Fibroblast of mammary gland (primary cell): ENCODE results near the gene JMJD1C.

Experiments used
- DNase-seq: peaks from one replicate; pipeline ENCODE4 v3.0.0-alpha.2; 2010; ENCODE audit warnings: low read depth
- H3K4me3 ChIP-seq: 2 replicates; pipeline ENCODE4 v1.5.1; 2011; ENCODE audit warnings: low read depth, mild to moderate bottlenecking, low read length, moderate library complexity; ENCODE audit not compliant: control insufficient read depth
- CTCF ChIP-seq: conservative IDR thresholded peaks from 2 replicates; pipeline ENCODE4 v1.5.1; 2011; ENCODE audit warnings: low read depth, low read length, inconsistent platforms; ENCODE audit not compliant: control insufficient read depth, insufficient read depth

JMJD1C gene, protein sequence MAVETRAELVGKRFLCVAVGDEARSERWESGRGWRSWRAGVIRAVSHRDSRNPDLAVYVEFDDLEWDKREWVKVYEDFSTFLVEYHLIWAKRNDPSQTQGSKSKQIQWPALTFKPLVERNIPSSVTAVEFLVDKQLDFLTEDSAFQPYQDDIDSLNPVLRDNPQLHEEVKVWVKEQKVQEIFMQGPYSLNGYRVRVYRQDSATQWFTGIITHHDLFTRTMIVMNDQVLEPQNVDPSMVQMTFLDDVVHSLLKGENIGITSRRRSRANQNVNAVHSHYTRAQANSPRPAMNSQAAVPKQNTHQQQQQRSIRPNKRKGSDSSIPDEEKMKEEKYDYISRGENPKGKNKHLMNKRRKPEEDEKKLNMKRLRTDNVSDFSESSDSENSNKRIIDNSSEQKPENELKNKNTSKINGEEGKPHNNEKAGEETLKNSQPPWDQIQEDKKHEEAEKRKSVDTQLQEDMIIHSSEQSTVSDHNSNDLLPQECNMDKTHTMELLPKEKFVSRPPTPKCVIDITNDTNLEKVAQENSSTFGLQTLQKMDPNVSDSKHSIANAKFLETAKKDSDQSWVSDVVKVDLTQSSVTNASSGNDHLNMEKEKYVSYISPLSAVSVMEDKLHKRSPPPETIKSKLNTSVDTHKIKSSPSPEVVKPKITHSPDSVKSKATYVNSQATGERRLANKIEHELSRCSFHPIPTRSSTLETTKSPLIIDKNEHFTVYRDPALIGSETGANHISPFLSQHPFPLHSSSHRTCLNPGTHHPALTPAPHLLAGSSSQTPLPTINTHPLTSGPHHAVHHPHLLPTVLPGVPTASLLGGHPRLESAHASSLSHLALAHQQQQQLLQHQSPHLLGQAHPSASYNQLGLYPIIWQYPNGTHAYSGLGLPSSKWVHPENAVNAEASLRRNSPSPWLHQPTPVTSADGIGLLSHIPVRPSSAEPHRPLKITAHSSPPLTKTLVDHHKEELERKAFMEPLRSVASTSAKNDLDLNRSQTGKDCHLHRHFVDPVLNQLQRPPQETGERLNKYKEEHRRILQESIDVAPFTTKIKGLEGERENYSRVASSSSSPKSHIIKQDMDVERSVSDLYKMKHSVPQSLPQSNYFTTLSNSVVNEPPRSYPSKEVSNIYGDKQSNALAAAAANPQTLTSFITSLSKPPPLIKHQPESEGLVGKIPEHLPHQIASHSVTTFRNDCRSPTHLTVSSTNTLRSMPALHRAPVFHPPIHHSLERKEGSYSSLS (N-terminal part only)

DNA sequence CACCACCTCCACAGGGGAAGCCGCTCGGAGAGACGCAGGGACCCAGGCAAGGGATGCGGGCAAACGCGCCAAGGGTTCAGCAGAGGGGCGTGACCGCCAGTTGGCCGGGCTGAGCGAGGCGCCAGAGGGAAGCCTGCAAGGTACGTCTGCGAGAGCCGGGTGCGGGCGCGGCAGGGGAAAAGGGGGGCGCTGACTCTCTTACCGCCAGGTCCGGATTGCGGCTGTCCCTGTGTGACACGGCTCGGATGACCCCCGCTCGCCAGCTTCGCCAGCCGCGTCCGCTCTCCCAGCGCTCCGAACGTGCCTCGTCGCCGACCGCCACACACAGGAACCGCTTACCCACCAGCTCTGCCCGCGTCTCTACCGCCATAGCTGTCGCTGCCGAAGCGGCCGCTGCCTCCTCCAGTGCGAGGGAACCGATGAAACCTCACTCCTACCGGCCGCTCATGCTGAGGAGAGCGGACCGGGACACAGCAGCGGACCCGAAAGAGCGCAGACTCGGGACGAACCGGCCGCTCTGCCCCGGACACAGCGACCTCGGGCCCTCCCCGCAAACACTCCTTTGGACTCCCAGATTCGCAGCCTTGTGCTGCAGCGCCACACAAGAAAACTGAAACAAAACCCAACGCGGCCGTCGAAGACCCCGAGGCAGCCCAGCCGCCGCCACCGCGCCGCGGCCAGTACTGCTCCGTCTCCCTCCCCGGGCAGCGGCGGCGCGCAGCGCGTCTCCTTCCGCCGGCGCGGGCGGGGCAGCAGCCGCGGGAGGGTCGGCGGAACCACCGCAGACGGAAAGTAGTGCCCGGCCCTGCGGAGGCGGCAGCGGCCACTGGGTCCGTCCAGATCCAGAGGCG is at the start of gene JMJD1C:
TSS of gene JMJD1C (minus strand) at position 685 of the 851 bp plus-strand sequence. CDS start at position 370, 315 bp downstream.
- DNase-seq, result peak; percentile 81
- TF ChIP-seq CTCF, result no peak
- H3K4me3 ChIP-seq, result peak within 1 kb of the TSS; percentile 78

- peak; percentile 51 for DNase-seq
- H3K4me3 ChIP-seq, result no peak overlapping the region
These were observed 49.4 kb upstream of the JMJD1C start for GRCh38 chr10:63515002-63515763.

GRCh38 chr10:63506554-63506953 is 40.8 kb upstream of the JMJD1C start:
- no peak overlapping the region for H3K4me3 ChIP-seq
- no peak for TF ChIP-seq CTCF
- DNase-seq, result no peak

More at GRCh38 chr10:63515002-63515763, 49.4 kb upstream of the JMJD1C start:
- no peak for TF ChIP-seq CTCF

DNA sequence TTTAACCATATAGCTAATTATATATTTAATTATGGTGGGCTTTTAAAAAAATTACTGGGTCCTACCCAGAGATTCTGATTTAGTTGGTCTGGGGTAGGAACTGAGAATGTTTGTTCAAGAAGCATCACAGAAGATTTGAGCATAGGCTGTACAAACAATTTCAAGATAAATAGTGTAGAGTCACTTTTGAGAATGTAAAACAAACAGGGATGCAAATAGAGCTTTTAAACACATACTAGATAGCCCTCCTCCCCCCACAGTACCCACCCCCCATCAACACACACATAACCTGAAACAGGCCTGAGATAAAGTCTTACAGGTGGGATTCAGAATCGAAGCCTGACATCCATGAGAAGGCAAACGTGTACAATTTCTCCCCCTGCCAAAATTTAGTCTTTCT is 39.8 kb upstream of the JMJD1C start:
- no peak for TF ChIP-seq CTCF
- H3K4me3 ChIP-seq, result no peak overlapping the region
- DNase-seq, result no peak

- H3K4me3 ChIP-seq, result no peak overlapping the region
- no peak for TF ChIP-seq CTCF
- DNase-seq, result no peak
These were observed 38.5 kb upstream of the JMJD1C start for GRCh38 chr10:63504145-63504881.
